Stomach (tissue), 9 donors: ENCODE results near the gene REV3L. TPM values are rescaled to one million over a fixed set of nuclear protein-coding genes. Genes with fewer than 3 reads are reported as not detected.

Source experiments
- DNase-seq, 2 donors: peaks; one replicate each; pipeline versions ENCODE4 v3.0.0 to v3.0.0-alpha.2; 2013 to 2019
- H3K27ac ChIP-seq, 5 donors: fragments of 200-600 bp in 4 of 5; sonication (generic) in 4 of 5; one replicate each; pipeline ENCODE4 v1.5.1; 2013 to 2019; ENCODE audit warnings: mild to moderate bottlenecking in 1 of 5, moderate library complexity in 1 of 5
- H3K27me3 ChIP-seq, 3 donors: fragments of 200-600 bp; sonication (generic); one replicate each; pipeline ENCODE4 v1.5.1; 2017 to 2019; ENCODE audit warnings: mixed run types in 1 of 3
- H3K36me3 ChIP-seq, 4 donors: fragments of 200-600 bp; sonication (generic); 1 replicate in 3 of 4; 2 replicates in 1 of 4; pipeline ENCODE4 v1.5.1; 2016 to 2019
- H3K4me1 ChIP-seq, 4 donors: fragments of 200-600 bp; sonication (generic); one replicate each; pipeline ENCODE4 v1.5.1; 2016 to 2019
- H3K4me3 ChIP-seq, 4 donors: fragments of 200-600 bp; sonication (generic) in 3 of 4; one replicate each; pipeline ENCODE4 v1.5.1; 2016 to 2019; ENCODE audit warnings: mild to moderate bottlenecking in 1 of 4
- H3K9me3 ChIP-seq, 4 donors: fragments of 200-600 bp; sonication (generic); one replicate each; pipeline ENCODE4 v1.5.1; 2016 to 2019
- CTCF ChIP-seq, 7 experiments: fragments of 450-650 bp in 4 of 7; fragments of 200-600 bp in 3 of 7; sonication (generic) in 3 of 7; IDR thresholded peaks; one replicate each; pipeline ENCODE4 v1.5.1; 2016 to 2019; ENCODE audit warnings: antibody characterized with exemption in 7 of 7, control low read depth in 2 of 7, mild to moderate bottlenecking in 1 of 7
- EP300 ChIP-seq: sonication (generic); formaldehyde crosslinking; IDR thresholded peaks from one replicate; pipeline ENCODE4 v1.6.1; 2017; ENCODE audit warnings: antibody characterized with exemption
- POLR2A ChIP-seq, 4 donors: fragments of 450-650 bp; IDR thresholded peaks; one replicate each; pipeline ENCODE4 v1.6.1; 2016; ENCODE audit warnings: antibody characterized with exemption in 4 of 4, control low read depth in 2 of 4, mild to moderate bottlenecking in 1 of 4, moderate library complexity in 1 of 4
- POLR2AphosphoS5 ChIP-seq, 3 donors: sonication (generic); formaldehyde crosslinking; IDR thresholded peaks; one replicate each; pipeline ENCODE4 v1.6.1; 2016; ENCODE audit warnings: antibody characterized with exemption in 3 of 3
- WGBS, 5 donors: extraction: QIAGEN DNeasy Blood & Tissue Kit in 3 of 5; methylation state at CpG; one replicate each; pipeline versions ENCODE4 v1.1.5 to v1.1.7; 2013 to 2018; 5-methylcytosine and 5-hydroxymethylcytosine counted together
- intact Hi-C: fragments of 100-400 bp; cut with DNase I; formaldehyde crosslinking; loops from one replicate; pipeline ENCODE4 v1.15.1; 2023; ENCODE audit warnings: low total_unique reads
- polyA plus RNA-seq, 3 donors: library from polyadenylated mRNA; stranded (reverse); fragments of 200-250 nt; gene quantifications; one replicate each; pipeline ENCODE4 v1.2.3, GENCODE V29; 2013
- total RNA-seq, 5 donors: library from RNA; depleted of rRNA; stranded (reverse); fragments of >200 nt; gene quantifications; one replicate each; pipeline versions ENCODE4 v1.1.0 to v1.2.3, GENCODE V29; 2014 to 2016
- donor health status: healthy with polysubstance abuse.
- donor health status: Bipolar disorder and iron deficiency.
- donor health status: healthy.

The REV3L gene
- total and polyA plus RNA-seq, 8 donors: 9.0 to 170 (median 28.3) TPM

DNA sequence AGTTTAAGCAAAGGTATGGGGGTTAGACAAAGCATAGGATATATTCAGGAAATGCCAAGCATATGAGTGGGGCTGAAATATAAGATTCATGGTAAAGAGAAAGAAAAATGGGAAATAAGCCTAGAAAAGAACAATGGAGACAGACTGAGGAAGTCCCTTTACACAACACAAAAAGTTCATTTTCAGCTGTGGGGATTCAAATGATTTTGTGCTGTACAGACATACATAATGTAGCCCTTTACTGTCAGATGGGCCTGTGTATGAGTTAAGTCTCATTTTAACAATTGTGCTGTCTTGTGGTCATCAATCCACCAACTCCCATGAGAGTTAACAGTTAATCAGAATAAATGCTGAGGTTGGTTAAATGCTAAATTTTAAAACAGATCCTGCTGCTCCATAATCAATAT lies 37.2 kb downstream of the REV3L start:
- TF ChIP-seq EP300 (no peak), POLR2AphosphoS5 (IDR thresholded peaks at IDR 0.05) (no peak), POLR2A (IDR thresholded peaks at IDR 0.05) (no peak), CTCF (IDR thresholded peaks at IDR 0.05) (no peak)
- Histone ChIP-seq H3K9me3 (no peaks in the 10 kb centered on the region), H3K27me3 (no peaks in the 10 kb centered on the region), H3K27ac (no peak overlapping the region), H3K4me3 (no peak overlapping the region), H3K4me1 (peaks cover 0 to 47% (median 17%) of the 10 kb centered on the region in 4 donors), H3K36me3 (no peaks in the 10 kb centered on the region)
- no peak for DNase-seq
- intact Hi-C loops: no loop called here

- Histone ChIP-seq H3K4me1 (peaks cover 0 to 45% (median 15%) of the 10 kb centered on the region in 4 donors), H3K4me3 (no peak overlapping the region), H3K27ac (no peak overlapping the region), H3K36me3 (no peaks in the 10 kb centered on the region), H3K9me3 (no peaks in the 10 kb centered on the region), H3K27me3 (no peaks in the 10 kb centered on the region)
- WGBS, 5 donors: 83 to 92% (median 87%) methylated on average over 5 of the region's 5 CpGs
- TF ChIP-seq CTCF (IDR thresholded peaks at IDR 0.05): no peak
- no peak for TF ChIP-seq POLR2A (IDR thresholded peaks at IDR 0.05)
- TF ChIP-seq EP300: no peak
- TF ChIP-seq POLR2AphosphoS5 (IDR thresholded peaks at IDR 0.05): no peak
- no peak for DNase-seq
- intact Hi-C loops: no loop called here
Measured at GRCh38 chr6:111444794-111445193, 38.2 kb downstream of the REV3L start.

DNA sequence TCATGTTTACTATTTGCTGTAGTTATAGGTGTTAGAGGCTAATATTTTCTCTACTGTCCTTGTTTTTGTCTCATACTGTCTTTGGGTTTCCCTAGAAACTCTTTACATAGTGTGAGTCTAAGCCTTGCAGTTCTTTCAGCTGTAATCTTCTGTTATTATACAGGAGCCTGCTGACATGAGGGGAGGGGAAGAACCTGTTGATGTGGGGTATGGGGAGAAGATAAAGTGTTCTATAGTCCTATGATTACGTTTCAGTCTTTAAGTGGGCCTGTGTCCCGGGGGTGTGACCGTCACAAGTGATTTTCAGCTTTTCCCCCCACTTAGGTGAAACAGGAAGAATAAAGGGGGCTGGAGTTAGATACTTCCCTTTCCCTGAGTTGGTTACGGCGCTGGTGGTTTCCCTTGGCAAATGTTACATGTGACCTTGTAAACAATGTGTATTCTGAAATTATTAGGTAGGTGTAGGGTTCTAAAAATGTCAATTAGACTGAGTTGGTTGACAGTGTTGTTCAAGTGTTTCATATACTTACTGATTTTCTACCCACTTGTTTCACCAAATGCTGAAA lies 41.3 kb downstream of the REV3L start:
- no peaks in the 10 kb centered on the region for H3K9me3 ChIP-seq
- no peak overlapping the region for H3K4me3 ChIP-seq
- intact Hi-C loops: no loop called here
- TF ChIP-seq EP300 (no peak), POLR2AphosphoS5 (IDR thresholded peaks at IDR 0.05) (no peak), CTCF (IDR thresholded peaks at IDR 0.05) (no peak), POLR2A (IDR thresholded peaks at IDR 0.05) (no peak)
- no peaks in the 10 kb centered on the region for H3K27me3 ChIP-seq
- 39 to 53% (median 49%) methylated on average over 5 of the region's 5 CpGs for WGBS, 5 donors
- H3K4me1 ChIP-seq: peaks cover 0 to 29% (median 8%) of the 10 kb centered on the region in 4 donors
- no peaks in the 10 kb centered on the region for H3K36me3 ChIP-seq
- H3K27ac ChIP-seq: no peak overlapping the region
- DNase-seq: peak in 1 of 2 donors; percentile 32

GRCh38 chr6:111439171-111439570 lies 43.8 kb downstream of the REV3L start:
- TF ChIP-seq CTCF (IDR thresholded peaks at IDR 0.05): no peak
- no peak for TF ChIP-seq EP300
- TF ChIP-seq POLR2AphosphoS5 (IDR thresholded peaks at IDR 0.05): no peak
- no peak for TF ChIP-seq POLR2A (IDR thresholded peaks at IDR 0.05)
- 77 to 95% (median 91%) methylated on average over 4 of the region's 4 CpGs for WGBS, 5 donors
- intact Hi-C loops: no loop called here

More at GRCh38 chr6:111439171-111439570, 43.8 kb downstream of the REV3L start:
- Histone ChIP-seq H3K4me3 (no peak overlapping the region), H3K4me1 (peaks cover 0 to 20% (median 8%) of the 10 kb centered on the region in 4 donors), H3K36me3 (no peaks in the 10 kb centered on the region), H3K27ac (no peak overlapping the region), H3K9me3 (no peaks in the 10 kb centered on the region), H3K27me3 (no peaks in the 10 kb centered on the region)
- no peak for DNase-seq
